ENCODE data around the gene PSD. TPM values are rescaled to one million over a fixed set of nuclear protein-coding genes. Genes with fewer than 3 reads are reported as not detected.
A peak's percentile ranks its signal among the peaks of the same experiment; 100 is the strongest.

Gene PSD
- total RNA-seq, 1 experiment from 2014 or later = 2.4 TPM

- DNase-seq (ENCODE audit: low read depth, low spot score) (no peak), ATAC-seq (peak; percentile 68)
- Histone ChIP-seq H3K4me1 (ENCODE audit: control insufficient read depth, insufficient read depth, low read length) (peaks cover 14% of the 10 kb centered on the region; the same call in 1 of the 2 replicates), H3K4me3 (ENCODE audit: low read depth in 2 of 2, low read length in 2 of 2) (peak overlapping the region; percentile 69 to 94), H3K27ac (ENCODE audit: low read length) (peak overlapping the region; percentile 84), H3K9me3 (ENCODE audit: control insufficient read depth, insufficient read depth, low read depth, low read length) (no peaks in the 10 kb centered on the region), H3K36me3 (ENCODE audit: control insufficient read depth, insufficient read depth, low read length) (peaks cover 11% of the 10 kb centered on the region; the same call in 1 of the 2 replicates), H3K27me3 (ENCODE audit: control insufficient read depth, insufficient read depth, low read length) (no peaks in the 10 kb centered on the region)
- no TSS peak for BruUV-seq (replicated peaks)
- intact Hi-C loops (cut with micrococcal nuclease; ENCODE audit: unreplicated experiment) = no loop called here
- CTCF ChIA-PET = interaction anchor here (0.7 kb wide), 2 partner anchors 156 to 1205 kb away, joined by 6 to 10 read pairs; no protein-coding TSS in a partner anchor
- TF ChIP-seq POLR2AphosphoS5 (IDR thresholded peaks at IDR 0.05; ENCODE audit: low read depth, low read length) = no peak
- TF ChIP-seq CTCF (IDR thresholded peaks at IDR 0.05) = no peak
- POLR2A ChIA-PET = no interaction called here
- in situ Hi-C loops (cut with HindIII; ENCODE audit: low pct_unique_long_range_greater_than_20kb, low sequenced_read_pairs) = no loop called here
These were observed 30.9 kb upstream of the PSD start for GRCh38 chr10:102449321-102450123.

GRCh38 chr10:102444851-102445250 lies 26.3 kb upstream of the PSD start:
- in situ Hi-C loops (cut with HindIII; ENCODE audit: low pct_unique_long_range_greater_than_20kb, low sequenced_read_pairs) = no loop called here
- Histone ChIP-seq H3K27ac (ENCODE audit: low read length) (no peak overlapping the region), H3K36me3 (ENCODE audit: control insufficient read depth, insufficient read depth, low read length) (peaks cover under 1% of the 10 kb centered on the region; the same call in 1 of the 2 replicates), H3K27me3 (ENCODE audit: control insufficient read depth, insufficient read depth, low read length) (no peaks in the 10 kb centered on the region), H3K4me3 (ENCODE audit: low read depth in 2 of 2, low read length in 2 of 2) (no peak overlapping the region), H3K4me1 (ENCODE audit: control insufficient read depth, insufficient read depth, low read length) (peaks cover 6% of the 10 kb centered on the region; the same call in 1 of the 2 replicates), H3K9me3 (ENCODE audit: control insufficient read depth, insufficient read depth, low read depth, low read length) (no peaks in the 10 kb centered on the region)
- DNase-seq (ENCODE audit: low read depth, low spot score) (no peak), ATAC-seq (no peak)
- intact Hi-C loops (cut with micrococcal nuclease; ENCODE audit: unreplicated experiment) = no loop called here
- ChIA-PET CTCF (no interaction called here), POLR2A (no interaction called here)
- no TSS peak for BruUV-seq (replicated peaks)
- TF ChIP-seq REST (IDR thresholded peaks at IDR 0.05; ENCODE audit: insufficient read depth in 1 of 2, low read depth in 2 of 2, low read length in 1 of 2) (no peak), POLR2AphosphoS5 (IDR thresholded peaks at IDR 0.05; ENCODE audit: low read depth, low read length) (no peak), TCF7L2 (IDR thresholded peaks at IDR 0.05; ENCODE audit: low read depth, low read length) (no peak), SIN3A (IDR thresholded peaks at IDR 0.05; ENCODE audit: borderline replicate concordance, insufficient read depth, low read depth, low read length) (no peak), CTCF (IDR thresholded peaks at IDR 0.05) (no peak)

Data from Panc1 (cell line).